GM18508 (cell line): ENCODE measurements around the gene OVCA2.
"Not testable (repeated sequence)": the region's sequence is repeated elsewhere in the genome, so short reads cannot be mapped to it uniquely, and the experiment has no call there.

Source experiments
- ATAC-seq: cut with Tn5 transposase; IDR thresholded peaks from one replicate; pipeline ENCODE4 v1.9.1; 2021; ENCODE audit warnings: moderate number of reproducible peaks; ENCODE audit not compliant: insufficient read depth, unreplicated experiment

OVCA2 gene

DNA sequence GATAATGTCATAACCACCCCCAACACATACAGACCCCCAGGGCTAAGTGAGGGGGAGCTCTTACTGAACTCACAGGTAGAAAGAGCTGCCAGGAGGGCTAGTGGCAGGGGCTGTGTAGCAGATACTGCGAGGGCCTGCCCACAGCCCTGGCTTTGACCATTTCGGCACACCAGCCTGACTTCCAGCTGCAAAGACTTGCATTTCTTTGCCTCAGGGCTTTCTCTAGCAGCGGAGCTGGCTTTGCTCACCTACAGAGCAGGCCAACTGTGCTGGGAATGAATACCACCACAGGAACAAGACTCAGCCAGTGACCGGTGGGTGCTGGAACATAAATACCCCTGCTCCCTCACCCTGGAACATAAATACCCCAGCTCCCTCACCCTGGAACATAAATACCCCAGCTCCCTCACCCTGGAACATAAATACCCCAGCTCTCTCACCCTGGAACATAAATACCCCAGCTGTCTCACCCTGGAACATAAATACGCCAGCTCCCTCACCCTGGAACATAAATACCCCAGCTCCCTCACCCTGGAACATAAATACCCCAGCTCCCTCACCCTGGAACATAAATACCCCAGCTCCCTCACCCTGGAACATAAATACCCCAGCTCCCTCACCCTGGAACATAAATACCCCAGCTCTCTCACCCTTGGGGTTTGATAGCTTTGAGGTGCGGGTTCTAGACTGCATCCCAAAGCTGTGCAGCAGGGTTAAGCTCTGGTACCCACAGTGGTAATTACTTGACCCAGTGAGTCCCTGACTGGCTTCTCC, 28.4 kb upstream of the OVCA2 start:
- ATAC-seq, result not testable (repeated sequence)

DNA sequence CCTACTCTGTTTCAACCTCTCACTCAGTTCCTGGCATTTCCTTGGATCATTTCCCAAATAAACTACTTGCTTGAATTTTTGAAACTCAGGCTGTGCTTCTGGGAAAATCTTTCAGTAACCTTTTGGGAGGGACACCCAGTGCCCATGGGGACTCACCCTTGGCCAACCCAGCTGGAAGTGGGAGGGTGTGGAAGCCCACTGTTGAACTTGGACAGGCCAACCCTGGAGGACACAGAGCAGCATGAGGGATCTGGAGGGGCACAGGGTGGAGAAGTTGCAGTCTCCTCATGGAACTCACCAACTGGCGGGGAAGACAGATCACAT, 27.9 kb upstream of the OVCA2 start:
- no peak for ATAC-seq

DNA sequence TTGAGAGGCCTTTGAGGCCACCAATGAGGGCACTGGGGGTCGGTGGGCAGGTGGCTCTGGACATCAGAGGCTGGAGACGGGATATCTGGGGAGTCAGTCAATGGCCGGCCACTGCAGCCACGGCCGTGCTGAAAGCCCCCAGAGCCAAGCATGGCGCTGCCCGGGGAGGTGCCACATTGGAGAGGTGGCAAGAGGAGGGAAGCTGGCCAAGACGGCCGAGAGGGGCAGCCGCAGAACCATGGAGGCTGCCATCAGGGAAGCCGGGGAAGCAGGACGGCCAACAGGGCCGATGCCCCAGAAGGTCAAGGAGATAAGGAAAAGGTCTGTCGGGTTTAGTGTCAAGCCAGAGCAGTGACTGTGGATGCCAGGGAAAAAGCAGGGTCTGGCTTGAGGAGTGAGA, 26.5 kb upstream of the OVCA2 start:
- no peak for ATAC-seq

- no peak for ATAC-seq
Measured at GRCh38 chr17:2016494-2016893, 25.3 kb upstream of the OVCA2 start.

DNA sequence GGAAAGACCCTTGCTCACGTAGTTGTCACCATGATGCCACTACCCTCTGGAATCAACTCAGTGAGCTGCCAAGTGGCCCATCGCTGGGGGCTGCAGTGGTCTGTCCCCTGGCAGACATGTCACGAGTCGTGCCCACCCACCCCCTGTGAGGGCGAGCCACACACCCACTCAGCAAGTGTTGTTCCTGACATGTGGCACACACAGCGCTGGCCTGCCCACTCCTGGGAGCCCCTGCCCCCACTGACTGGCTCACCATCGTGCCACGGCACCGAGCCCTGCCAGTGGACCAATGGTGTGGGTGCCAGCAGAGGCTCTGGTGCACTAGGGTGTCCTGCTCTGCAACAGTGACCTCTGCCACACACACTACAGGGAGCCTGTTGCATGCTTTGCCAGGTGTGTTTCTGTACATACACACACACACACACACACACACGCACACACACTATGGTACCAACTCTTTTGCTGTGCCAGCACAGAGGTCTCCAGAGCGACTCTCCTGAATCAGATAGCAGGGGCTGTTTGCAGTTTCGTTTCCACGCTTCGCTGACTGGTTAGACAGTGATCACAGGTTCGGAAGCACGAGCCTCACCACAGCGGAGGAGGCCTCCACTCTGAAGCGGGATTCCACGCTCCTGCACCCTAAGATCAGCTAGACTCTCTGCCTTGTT, 24.4 kb upstream of the OVCA2 start:
- ATAC-seq, result no peak

- ATAC-seq, result no peak
Measured at GRCh38 chr17:2018716-2019510, 22.9 kb upstream of the OVCA2 start.

GRCh38 chr17:2019723-2020122, 22.1 kb upstream of the OVCA2 start:
- ATAC-seq, result no peak

DNA sequence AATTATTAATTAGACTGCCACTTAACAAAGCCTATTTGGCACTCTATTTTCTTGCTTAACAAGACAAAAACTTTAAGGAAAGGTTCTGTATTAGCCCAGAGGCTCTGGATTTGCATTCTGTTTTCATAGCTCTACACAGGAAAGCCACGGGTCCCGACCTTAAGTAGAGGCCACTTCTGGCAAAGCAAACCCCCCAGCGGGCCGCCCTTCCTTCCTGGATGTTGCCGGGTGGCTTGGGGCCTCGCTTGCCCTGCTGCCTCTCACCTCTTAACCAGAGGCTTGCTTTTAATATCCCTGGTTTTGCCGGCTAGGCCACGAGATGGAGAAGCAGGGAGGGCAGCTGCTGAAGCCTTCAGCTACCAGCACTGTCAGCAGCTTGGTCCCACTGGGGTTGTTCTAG, 21.1 kb upstream of the OVCA2 start:
- no peak for ATAC-seq

GRCh38 chr17:2022647-2023240, 19.1 kb upstream of the OVCA2 start:
- ATAC-seq, result no peak

GRCh38 chr17:2023256-2023655, 18.6 kb upstream of the OVCA2 start:
- no peak for ATAC-seq

DNA sequence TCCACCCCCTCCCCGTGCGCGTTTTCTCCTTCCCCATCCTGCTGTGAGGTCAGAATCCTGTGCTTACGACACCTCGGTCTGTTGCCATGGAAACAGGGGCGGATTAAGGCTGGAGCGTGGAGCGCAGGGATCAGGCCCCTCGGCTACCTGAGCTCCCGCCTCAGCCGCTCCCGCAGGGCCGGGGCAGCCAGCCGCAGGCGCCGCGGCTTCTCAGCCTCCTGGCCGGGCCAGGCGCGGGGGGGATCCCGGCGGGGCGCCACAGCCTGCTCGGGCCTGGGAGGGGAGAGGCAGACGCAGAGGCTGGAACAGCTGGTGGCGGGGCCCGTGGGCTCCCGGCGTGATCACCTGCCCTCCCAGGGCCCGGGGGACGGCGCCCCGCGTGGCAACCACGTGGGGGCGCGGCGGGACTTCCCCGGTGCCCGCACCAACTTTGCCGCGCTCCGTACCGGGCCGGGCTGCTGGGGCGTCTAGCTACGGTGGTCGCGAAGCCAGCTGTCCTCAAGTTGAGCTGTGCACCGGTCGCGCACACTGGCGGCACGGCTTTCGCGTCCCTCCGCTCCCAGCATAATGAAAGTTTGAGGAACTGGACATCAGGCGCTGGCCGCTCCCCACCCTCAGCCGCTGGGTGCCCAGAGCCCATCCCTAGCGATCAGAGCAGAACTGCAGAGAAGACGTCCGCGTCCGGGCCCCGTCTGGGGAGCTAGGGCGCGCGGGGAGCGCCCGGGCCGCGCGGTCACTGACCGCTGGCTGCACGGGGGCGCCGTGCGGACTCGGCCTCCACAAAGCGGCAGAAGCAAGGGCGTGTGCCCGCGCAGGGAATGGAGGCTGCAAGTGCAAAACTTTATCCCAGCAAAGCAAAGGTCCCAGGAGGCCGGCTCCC, 17.9 kb upstream of the OVCA2 start:
- no peak for ATAC-seq

- ATAC-seq, result no peak
Measured at GRCh38 chr17:2024572-2025219, 17.1 kb upstream of the OVCA2 start.

DNA sequence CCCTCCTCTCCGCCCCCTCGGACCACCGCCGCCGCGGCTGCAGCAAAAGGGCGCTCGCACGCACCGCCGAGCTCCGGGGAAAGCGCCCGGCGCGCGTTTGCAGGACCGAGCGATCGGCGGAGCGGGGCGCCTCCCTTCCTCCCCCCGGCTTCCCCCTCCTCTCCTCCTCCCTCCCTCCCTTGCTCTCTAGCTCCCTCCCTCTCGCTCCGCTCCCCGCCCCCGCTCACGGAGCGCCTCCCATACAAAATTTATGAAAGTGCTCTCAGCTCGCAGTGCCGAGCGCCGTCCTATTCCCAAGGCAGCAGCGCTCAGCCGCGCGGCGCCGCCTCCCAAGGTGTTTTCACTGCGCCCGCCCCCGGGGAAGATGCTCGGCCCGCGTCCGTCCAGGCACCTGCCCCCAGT, 16.6 kb upstream of the OVCA2 start, which contains the start of gene RTN4RL1:
Gene RTN4RL1 (minus strand): TSS at position 115 of the 402 bp plus-strand sequence. CDS start 469 bp downstream, outside the sequence.
- ATAC-seq, result no peak

- ATAC-seq, result no peak
Measured at GRCh38 chr17:2025622-2026309, 16.1 kb upstream of the OVCA2 start.

- no peak for ATAC-seq
Measured at GRCh38 chr17:2027528-2028233, 14.1 kb upstream of the OVCA2 start.

GRCh38 chr17:2028234-2028614, 13.6 kb upstream of the OVCA2 start:
- no peak for ATAC-seq

- ATAC-seq, result no peak
Measured at GRCh38 chr17:2028737-2029136, 13.1 kb upstream of the OVCA2 start.
